Breast epithelium (tissue), 3 donors: Measurements from ENCODE around the gene UBE2E1.

Experiments
- POLR2A ChIP-seq: fragments of 450-650 bp; IDR thresholded peaks from one replicate; pipeline ENCODE4 v1.6.1; 2016; ENCODE audit warnings: antibody characterized with exemption, mild to moderate bottlenecking, moderate library complexity
- POLR2AphosphoS5 ChIP-seq, 3 donors: sonication (generic); formaldehyde crosslinking; IDR thresholded peaks; one replicate each; pipeline ENCODE4 v1.6.1; 2017; ENCODE audit warnings: antibody characterized with exemption in 3 of 3
- TF ChIP-seq, protein P1 (sequence below), 3 donors: fragments of 450-650 bp; IDR thresholded peaks; one replicate each; pipeline ENCODE4 v1.5.1; 2016 to 2017; ENCODE audit warnings: antibody characterized with exemption in 3 of 3, mild to moderate bottlenecking in 3 of 3, moderate library complexity in 3 of 3

DNA sequence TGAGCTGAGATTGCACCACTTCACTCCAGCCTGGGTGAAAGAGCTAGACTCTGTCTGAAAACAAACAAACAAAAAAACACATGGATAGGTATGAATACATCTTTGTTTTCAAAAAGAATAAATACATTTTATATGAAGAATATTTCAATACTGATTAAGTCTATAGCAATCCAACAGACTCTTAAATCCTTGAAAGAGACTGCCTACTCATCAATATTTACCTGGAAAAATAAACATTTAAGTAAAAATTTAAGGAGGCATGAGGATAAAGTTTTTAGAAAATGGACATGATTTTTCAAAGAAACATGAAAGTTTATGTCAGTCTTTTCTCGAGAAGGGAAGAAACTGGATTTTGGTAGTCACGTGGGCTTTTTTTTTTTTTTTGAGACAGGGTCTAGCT lies 105.6 kb downstream of the UBE2E1 start:
- TF ChIP-seq, protein P1, sequence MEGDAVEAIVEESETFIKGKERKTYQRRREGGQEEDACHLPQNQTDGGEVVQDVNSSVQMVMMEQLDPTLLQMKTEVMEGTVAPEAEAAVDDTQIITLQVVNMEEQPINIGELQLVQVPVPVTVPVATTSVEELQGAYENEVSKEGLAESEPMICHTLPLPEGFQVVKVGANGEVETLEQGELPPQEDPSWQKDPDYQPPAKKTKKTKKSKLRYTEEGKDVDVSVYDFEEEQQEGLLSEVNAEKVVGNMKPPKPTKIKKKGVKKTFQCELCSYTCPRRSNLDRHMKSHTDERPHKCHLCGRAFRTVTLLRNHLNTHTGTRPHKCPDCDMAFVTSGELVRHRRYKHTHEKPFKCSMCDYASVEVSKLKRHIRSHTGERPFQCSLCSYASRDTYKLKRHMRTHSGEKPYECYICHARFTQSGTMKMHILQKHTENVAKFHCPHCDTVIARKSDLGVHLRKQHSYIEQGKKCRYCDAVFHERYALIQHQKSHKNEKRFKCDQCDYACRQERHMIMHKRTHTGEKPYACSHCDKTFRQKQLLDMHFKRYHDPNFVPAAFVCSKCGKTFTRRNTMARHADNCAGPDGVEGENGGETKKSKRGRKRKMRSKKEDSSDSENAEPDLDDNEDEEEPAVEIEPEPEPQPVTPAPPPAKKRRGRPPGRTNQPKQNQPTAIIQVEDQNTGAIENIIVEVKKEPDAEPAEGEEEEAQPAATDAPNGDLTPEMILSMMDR (IDR thresholded peaks at IDR 0.05): no peak
- no peak for TF ChIP-seq POLR2A
- no peak for TF ChIP-seq POLR2AphosphoS5 (IDR thresholded peaks at IDR 0.05)
